ENCODE data around the gene KCNQ1.

KCNQ1 gene

DNA sequence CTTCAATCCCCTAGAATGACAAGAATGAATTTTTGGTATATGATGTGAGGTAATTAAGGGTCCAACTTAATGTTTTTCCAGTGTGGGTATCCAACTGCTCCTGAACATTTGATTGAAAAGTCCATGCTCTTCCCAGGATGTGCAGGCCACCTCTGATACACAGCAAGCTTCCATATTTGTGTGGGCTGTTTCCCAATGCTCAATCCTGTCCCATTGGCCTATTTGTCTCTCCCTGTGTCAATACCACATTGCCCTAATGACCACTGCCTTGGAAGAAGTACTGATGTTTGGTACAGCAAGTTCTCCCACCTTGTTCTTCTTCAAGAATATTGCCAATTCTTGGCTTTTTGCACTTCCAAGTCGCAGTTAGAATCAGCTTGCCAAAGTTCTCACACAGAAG, 212.1 kb downstream of the KCNQ1 start:
- Histone ChIP-seq H3K27ac (ENCODE audit: low read depth, low read length, severe bottlenecking) (no peak overlapping the region), H3K9me3 (ENCODE audit: control insufficient read depth, low read length) (peaks cover 45% of the 10 kb centered on the region), H3K4me1 (ENCODE audit: control insufficient read depth, insufficient read depth, low read length, poor library complexity, severe bottlenecking) (no peaks in the 10 kb centered on the region), H3K36me3 (ENCODE audit: control insufficient read depth, insufficient read depth, low read length) (peaks cover 3% of the 10 kb centered on the region), H3K4me3 (ENCODE audit: extremely low read depth, insufficient read depth, low read length, poor library complexity, severe bottlenecking) (no peak overlapping the region)
- 100% methylated on average over 1 of the region's 1 CpG; no CpG with 5 or more reads in 1 of the 2 experiments for WGBS, 2 experiments (ENCODE audit: insufficient coverage in 2 of 2)

DNA sequence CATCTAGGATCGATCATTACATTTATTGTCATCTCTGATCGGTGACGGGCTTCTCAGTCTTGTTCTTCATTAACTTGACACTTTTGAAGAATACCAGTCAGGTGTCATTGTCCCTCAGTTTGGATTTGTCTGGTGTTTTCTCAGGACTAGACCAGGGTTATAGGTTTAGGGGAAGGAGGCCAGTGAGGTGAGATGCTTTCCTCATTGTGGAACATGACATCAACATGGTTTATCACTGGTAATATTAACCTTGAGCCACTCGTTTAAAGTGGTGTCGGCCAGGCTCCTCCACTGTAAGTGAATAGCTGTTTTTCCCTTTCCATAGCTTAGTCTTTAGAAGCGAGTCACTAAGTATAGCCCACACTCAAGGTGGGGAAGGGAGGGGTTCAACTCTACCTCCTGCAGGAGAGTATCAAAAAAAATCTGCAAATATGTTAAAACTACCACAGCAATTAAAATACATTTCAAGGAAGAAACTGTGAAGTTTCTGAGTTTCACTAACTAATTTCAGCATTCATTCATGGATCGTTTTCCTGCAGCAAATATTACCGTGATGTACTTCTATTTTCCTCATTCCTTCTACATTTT, 213.0 kb downstream of the KCNQ1 start:
- WGBS, 2 experiments (ENCODE audit: insufficient coverage in 2 of 2), result 90% methylated on average over 5 of the region's 8 CpGs; no CpG with 5 or more reads in 1 of the 2 experiments
- Histone ChIP-seq H3K4me3 (ENCODE audit: extremely low read depth, insufficient read depth, low read length, poor library complexity, severe bottlenecking) (no peak overlapping the region), H3K9me3 (ENCODE audit: control insufficient read depth, low read length) (peaks cover 40% of the 10 kb centered on the region), H3K36me3 (ENCODE audit: control insufficient read depth, insufficient read depth, low read length) (peaks cover 7% of the 10 kb centered on the region), H3K27ac (ENCODE audit: low read depth, low read length, severe bottlenecking) (no peak overlapping the region), H3K4me1 (ENCODE audit: control insufficient read depth, insufficient read depth, low read length, poor library complexity, severe bottlenecking) (no peaks in the 10 kb centered on the region)

DNA sequence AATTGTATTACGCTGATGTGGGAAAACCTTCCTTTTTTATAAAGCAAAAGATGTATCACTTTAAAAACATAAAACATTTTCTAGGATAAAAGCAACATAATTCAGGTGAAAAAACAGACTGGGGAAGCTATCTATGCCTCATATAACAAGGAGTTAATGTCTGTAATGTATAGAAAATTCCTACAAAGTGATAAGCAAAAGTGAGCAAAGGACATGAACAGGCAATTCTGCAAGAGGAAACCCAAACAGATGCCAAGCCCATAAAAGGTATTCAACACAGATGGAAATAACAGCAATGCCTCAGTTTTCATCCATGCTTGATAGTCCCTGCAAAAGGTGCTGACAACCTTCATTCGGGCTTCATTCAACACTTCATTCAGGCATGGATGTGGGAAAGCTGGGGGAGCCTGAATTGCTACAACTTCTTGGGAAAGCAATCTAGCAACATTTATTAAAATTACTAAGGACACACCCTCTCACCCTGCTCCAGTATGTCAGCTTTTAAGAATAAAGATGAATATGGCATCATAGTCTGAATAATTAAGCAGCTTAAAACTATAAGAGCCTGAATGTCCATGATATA, 215.6 kb downstream of the KCNQ1 start:
- Histone ChIP-seq H3K27ac (ENCODE audit: low read depth, low read length, severe bottlenecking) (no peak overlapping the region), H3K9me3 (ENCODE audit: control insufficient read depth, low read length) (peaks cover 46% of the 10 kb centered on the region)

DNA sequence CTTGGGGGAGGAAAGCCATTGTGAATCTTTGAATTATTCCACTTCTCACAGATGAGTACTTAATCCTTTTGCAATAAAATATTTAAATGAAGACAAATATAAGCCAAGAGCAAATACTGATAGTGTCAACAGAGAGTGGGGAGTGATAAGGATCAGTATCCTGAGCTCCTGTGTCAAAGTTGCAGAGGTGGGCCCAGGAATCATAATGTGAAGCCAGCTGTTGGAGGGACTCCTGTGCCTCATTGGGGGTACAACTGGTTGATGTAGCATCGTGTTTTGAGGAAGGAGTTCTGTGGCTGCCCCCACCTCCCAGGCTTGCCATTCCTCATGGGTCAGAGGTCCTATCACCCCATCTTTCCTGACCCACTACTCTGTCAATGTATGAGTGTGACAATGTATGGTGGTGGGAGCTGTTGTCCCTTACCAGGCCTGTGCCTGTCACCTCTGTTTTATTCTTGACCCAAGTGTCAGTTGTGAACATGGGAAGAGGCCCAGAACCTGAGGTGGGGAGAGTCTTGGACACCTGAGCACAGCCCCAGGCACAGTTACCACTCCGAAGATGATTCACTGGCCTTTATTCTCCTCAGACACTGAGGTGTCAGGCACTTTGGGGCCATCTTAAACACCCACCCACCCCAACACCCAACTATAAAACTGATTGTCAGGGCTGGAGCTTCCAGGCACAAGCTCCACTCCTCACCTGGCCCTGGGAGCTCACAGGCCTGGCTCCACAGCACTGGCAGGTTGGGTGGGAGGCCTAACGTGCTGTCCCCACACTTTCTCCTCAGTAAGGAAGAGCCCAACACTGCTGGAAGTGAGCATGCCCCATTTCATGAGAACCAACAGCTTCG, 216.6 kb downstream of the KCNQ1 start:
- 86 to 100% methylated on average over 1 to 3 of the region's 4 CpGs for WGBS, 2 experiments (ENCODE audit: insufficient coverage in 2 of 2)
- Histone ChIP-seq H3K36me3 (ENCODE audit: control insufficient read depth, insufficient read depth, low read length) (peaks cover 29% of the 10 kb centered on the region), H3K9me3 (ENCODE audit: control insufficient read depth, low read length) (peaks cover 43% of the 10 kb centered on the region), H3K4me1 (ENCODE audit: control insufficient read depth, insufficient read depth, low read length, poor library complexity, severe bottlenecking) (no peaks in the 10 kb centered on the region), H3K27ac (ENCODE audit: low read depth, low read length, severe bottlenecking) (no peak overlapping the region), H3K4me3 (ENCODE audit: extremely low read depth, insufficient read depth, low read length, poor library complexity, severe bottlenecking) (no peak overlapping the region)

More for the DNA sequence above, 215.6 kb downstream of the KCNQ1 start:
- H3K4me1 ChIP-seq (ENCODE audit: control insufficient read depth, insufficient read depth, low read length, poor library complexity, severe bottlenecking), result no peaks in the 10 kb centered on the region
- 100% methylated on average over 1 of the region's 2 CpGs; no CpG with 5 or more reads in 1 of the 2 experiments for WGBS, 2 experiments (ENCODE audit: insufficient coverage in 2 of 2)
- peaks cover 27% of the 10 kb centered on the region for H3K36me3 ChIP-seq (ENCODE audit: control insufficient read depth, insufficient read depth, low read length)
- no peak overlapping the region for H3K4me3 ChIP-seq (ENCODE audit: extremely low read depth, insufficient read depth, low read length, poor library complexity, severe bottlenecking)

DNA sequence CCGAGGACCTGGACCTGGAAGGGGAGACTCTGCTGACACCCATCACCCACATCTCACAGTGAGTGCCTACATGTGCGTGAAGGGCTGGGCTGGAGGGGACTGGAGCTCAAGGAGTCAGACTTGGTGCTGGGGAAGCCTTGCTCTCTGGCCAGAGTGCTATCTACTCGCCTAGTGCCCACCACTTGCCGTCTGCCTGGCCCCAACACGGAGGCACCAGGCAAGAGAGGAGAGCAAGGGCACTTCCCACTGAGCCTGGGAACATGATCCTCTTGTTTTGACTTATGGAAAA, 217.2 kb downstream of the KCNQ1 start:
- WGBS, 2 experiments (ENCODE audit: insufficient coverage in 2 of 2), result 88 to 92% methylated on average over 3 to 4 of the region's 5 CpGs
- Histone ChIP-seq H3K36me3 (ENCODE audit: control insufficient read depth, insufficient read depth, low read length) (peaks cover 33% of the 10 kb centered on the region), H3K4me1 (ENCODE audit: control insufficient read depth, insufficient read depth, low read length, poor library complexity, severe bottlenecking) (no peaks in the 10 kb centered on the region), H3K27ac (ENCODE audit: low read depth, low read length, severe bottlenecking) (no peak overlapping the region), H3K9me3 (ENCODE audit: control insufficient read depth, low read length) (peaks cover 43% of the 10 kb centered on the region), H3K4me3 (ENCODE audit: extremely low read depth, insufficient read depth, low read length, poor library complexity, severe bottlenecking) (no peak overlapping the region)

DNA sequence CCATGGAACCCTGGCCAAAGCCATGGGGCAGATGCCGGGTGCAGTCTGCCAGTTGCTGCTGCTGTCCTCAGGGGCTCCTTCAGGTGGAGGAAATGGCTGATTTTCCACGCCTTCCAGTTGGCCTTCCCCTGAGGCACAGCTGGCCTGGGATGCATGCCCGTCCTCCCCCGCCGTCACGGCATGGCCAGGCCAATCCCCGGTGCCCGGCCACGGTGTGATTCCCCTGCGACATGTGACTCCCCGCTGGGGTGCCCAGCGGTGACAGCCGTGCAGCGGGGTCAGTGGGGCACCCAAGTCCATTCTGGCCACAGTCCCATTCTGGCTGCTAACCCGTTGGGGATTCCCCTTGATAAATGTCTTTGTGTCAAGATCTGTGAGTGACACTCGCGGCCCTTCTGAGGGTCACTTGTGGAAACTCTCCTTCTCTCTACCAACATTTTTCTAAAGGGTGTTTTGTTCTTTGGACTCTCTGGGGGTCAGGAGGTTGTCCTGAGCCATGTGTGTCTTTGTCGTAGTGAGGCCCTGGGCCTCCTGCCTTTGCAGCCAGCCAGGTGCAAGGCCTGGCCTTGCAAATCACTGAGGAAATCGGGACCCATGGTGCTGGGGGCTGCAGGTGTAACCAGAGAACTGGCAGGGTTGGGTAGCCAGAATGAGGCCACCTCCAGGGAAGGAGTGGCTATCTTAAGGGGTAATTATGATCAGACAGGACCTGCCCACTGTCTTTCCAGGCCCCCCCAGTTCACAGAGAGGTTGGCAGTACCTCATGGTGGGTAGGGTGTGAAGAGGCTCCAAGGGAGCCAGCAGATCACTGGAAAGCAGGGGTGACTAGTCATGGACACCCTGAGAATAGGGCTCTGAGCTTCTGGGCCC, 217.9 kb downstream of the KCNQ1 start:
- Histone ChIP-seq H3K4me1 (ENCODE audit: control insufficient read depth, insufficient read depth, low read length, poor library complexity, severe bottlenecking) (no peaks in the 10 kb centered on the region), H3K9me3 (ENCODE audit: control insufficient read depth, low read length) (peaks cover 41% of the 10 kb centered on the region), H3K27ac (ENCODE audit: low read depth, low read length, severe bottlenecking) (no peak overlapping the region), H3K4me3 (ENCODE audit: extremely low read depth, insufficient read depth, low read length, poor library complexity, severe bottlenecking) (no peak overlapping the region), H3K36me3 (ENCODE audit: control insufficient read depth, insufficient read depth, low read length) (peaks cover 33% of the 10 kb centered on the region)
- WGBS, 2 experiments (ENCODE audit: insufficient coverage in 2 of 2), result 91 to 95% methylated on average over 15 to 16 of the region's 19 CpGs

DNA sequence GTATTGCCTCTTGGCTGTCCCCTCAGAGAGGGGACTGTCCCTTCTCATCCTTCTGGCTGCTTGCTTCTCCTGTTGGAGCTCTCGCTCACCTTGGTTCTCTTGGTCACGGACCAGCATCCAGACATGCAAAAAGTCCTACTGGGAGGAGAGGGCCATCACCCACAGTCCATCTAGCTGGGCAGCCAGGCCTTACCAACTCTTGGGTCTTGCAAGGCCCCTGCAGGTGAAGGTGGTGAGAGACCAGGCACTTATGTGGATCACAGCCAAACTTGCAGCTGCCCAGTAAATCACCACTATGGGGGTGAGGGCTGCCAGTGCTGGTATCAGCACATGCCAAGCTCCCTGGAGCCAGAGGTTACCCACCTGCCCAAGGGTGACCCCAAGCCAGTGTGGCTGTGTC, 218.7 kb downstream of the KCNQ1 start:
- WGBS, 2 experiments (ENCODE audit: insufficient coverage in 2 of 2), result 80 to 100% methylated on average over 1 of the region's 2 CpGs
- Histone ChIP-seq H3K36me3 (ENCODE audit: control insufficient read depth, insufficient read depth, low read length) (peaks cover 40% of the 10 kb centered on the region), H3K4me1 (ENCODE audit: control insufficient read depth, insufficient read depth, low read length, poor library complexity, severe bottlenecking) (no peaks in the 10 kb centered on the region)

DNA sequence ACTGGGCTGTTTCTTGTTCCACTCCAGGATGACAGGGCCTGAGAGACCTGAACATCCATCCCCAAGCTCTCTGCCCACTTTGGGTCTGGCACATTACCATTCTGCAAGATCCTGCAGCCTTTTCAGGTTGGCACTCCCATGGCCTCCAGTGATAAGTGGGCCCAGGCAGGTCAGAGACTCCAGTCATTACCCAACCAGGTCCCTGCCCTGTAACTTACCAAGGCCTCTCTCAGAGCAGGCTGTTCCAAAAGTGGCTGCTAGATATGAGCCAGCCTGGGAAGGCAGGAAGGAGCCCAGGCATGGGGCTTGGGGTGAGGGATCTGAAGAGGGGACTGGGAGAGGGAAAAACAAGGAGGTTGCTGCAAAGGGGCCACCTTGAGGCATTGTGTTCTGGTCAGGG, 219.1 kb downstream of the KCNQ1 start:
- no peak overlapping the region for H3K27ac ChIP-seq (ENCODE audit: low read depth, low read length, severe bottlenecking)
- no peak overlapping the region for H3K4me3 ChIP-seq (ENCODE audit: extremely low read depth, insufficient read depth, low read length, poor library complexity, severe bottlenecking)
- H3K4me1 ChIP-seq (ENCODE audit: control insufficient read depth, insufficient read depth, low read length, poor library complexity, severe bottlenecking), result no peaks in the 10 kb centered on the region
- peaks cover 40% of the 10 kb centered on the region for H3K36me3 ChIP-seq (ENCODE audit: control insufficient read depth, insufficient read depth, low read length)
- peaks cover 32% of the 10 kb centered on the region for H3K9me3 ChIP-seq (ENCODE audit: control insufficient read depth, low read length)

More for the DNA sequence above, 218.7 kb downstream of the KCNQ1 start:
- H3K4me3 ChIP-seq (ENCODE audit: extremely low read depth, insufficient read depth, low read length, poor library complexity, severe bottlenecking), result no peak overlapping the region
- H3K9me3 ChIP-seq (ENCODE audit: control insufficient read depth, low read length), result peaks cover 35% of the 10 kb centered on the region
- H3K27ac ChIP-seq (ENCODE audit: low read depth, low read length, severe bottlenecking), result no peak overlapping the region

DNA sequence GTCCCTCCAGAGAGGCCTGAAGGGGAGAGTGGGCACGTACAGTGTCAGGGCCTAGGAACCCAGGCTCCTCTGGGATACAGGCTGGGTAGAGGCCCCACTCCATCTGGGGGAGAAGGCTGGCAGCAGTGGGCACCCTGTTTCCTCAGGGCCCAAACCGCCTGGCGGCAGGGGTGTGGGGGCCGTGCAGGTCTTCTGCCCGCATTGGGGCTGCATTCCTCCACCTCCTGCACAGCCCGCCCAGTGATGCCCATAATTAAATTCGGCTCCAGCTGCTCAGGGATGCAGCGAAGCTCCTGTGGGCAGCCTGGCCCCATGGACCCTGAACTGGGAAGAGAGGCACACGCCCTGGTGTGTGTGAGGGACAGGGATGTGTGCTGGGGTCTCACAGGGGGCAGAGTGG, 219.6 kb downstream of the KCNQ1 start:
- no peak overlapping the region for H3K27ac ChIP-seq (ENCODE audit: low read depth, low read length, severe bottlenecking)
- H3K4me1 ChIP-seq (ENCODE audit: control insufficient read depth, insufficient read depth, low read length, poor library complexity, severe bottlenecking), result no peaks in the 10 kb centered on the region
- H3K9me3 ChIP-seq (ENCODE audit: control insufficient read depth, low read length), result peaks cover 27% of the 10 kb centered on the region
- peaks cover 44% of the 10 kb centered on the region for H3K36me3 ChIP-seq (ENCODE audit: control insufficient read depth, insufficient read depth, low read length)
- H3K4me3 ChIP-seq (ENCODE audit: extremely low read depth, insufficient read depth, low read length, poor library complexity, severe bottlenecking), result no peak overlapping the region
- 93 to 100% methylated on average over 5 to 8 of the region's 9 CpGs for WGBS, 2 experiments (ENCODE audit: insufficient coverage in 2 of 2)

DNA sequence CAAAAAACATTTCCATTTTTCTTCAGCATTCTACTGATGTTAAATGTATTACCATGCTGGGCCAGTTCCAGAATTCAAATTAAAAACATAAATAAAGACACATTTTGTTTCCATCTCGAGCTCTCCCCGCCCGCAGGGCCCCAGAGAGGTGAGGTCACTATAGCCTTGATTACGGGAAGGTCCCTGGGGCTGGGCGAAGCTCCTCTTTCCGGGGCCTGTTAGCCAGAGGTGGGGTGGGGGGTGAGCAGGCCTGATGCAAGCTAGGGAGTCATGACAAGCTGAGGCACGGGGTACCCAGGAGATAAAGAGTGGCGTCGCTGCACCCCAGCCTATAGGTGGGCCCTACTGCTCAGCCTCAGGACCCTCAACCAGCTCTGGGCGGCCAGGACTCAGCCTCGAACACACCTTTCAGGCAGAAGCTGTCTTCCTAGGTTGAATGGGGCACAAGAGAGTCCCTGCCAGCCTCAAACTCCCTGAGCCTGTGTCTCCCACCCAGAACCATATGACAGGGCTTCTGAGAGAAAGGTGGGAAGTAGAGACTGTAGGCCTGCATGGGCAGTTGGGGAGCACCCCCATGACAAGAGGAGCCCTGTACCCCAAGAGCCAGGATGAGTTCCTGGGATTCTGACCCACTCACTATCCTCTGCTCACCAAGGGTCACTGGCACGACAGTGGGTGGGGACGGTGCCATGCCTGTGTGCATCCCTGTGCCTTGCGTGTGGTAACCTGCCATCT, 220.2 kb downstream of the KCNQ1 start:
- Histone ChIP-seq H3K4me3 (ENCODE audit: extremely low read depth, insufficient read depth, low read length, poor library complexity, severe bottlenecking) (no peak overlapping the region), H3K27ac (ENCODE audit: low read depth, low read length, severe bottlenecking) (no peak overlapping the region)
- 94 to 98% methylated on average over 10 to 13 of the region's 14 CpGs for WGBS, 2 experiments (ENCODE audit: insufficient coverage in 2 of 2)

More for the DNA sequence above, 220.2 kb downstream of the KCNQ1 start:
- H3K4me1 ChIP-seq (ENCODE audit: control insufficient read depth, insufficient read depth, low read length, poor library complexity, severe bottlenecking), result no peaks in the 10 kb centered on the region
- H3K9me3 ChIP-seq (ENCODE audit: control insufficient read depth, low read length), result peaks cover 25% of the 10 kb centered on the region
- peaks cover 50% of the 10 kb centered on the region for H3K36me3 ChIP-seq (ENCODE audit: control insufficient read depth, insufficient read depth, low read length)

Data from mesodermal cell (in vitro differentiated cells).